HCT116 (cell line): ENCODE data around the gene RBP2. TPM values are rescaled to one million over a fixed set of nuclear protein-coding genes. Genes with fewer than 3 reads are reported as not detected.
A peak's percentile ranks its signal among the peaks of the same experiment; 100 is the strongest.

Experiments used
- ATAC-seq: fragments of 200-7000 bp; cut with Tn5 transposase; 2 replicates; pipeline ENCODE4 v1.9.1; 2020; ENCODE audit warnings: mild to moderate bottlenecking, moderate library complexity
- BruUV-seq: library from RNA; stranded (reverse); fragments of 400-500 nt; replicated peaks from 2 replicates; lab custom pipeline; 2021; lab: Mats Ljungman, UMichigan
- CTCF ChIA-PET: fragments of 300-600 bp; sonication (Branson Sonifier 250); formaldehyde crosslinking; loops from one replicate; lab custom pipeline; 2021; ENCODE audit warnings: antibody characterized with exemption; lab: Charles Lee
- POLR2A ChIA-PET: fragments of 300-600, 350-600 bp; sonication (Branson Sonifier 250); formaldehyde crosslinking; loops from one replicate; lab custom pipeline; 2021; ENCODE audit warnings: antibody characterized with exemption; lab: Charles Lee
- RAD21 ChIA-PET, 2 experiments: fragments of 300-600 bp; sonication (Branson Sonifier 250); formaldehyde crosslinking; loops; one replicate each; lab custom pipeline; 2023; ENCODE audit warnings: low total read pairs in 2 of 2; ENCODE audit not compliant: uncharacterized antibody in 2 of 2, unreplicated experiment in 2 of 2, low non-redundant PET in 1 of 2; lab: Charles Lee
- DNase-seq: peaks from one replicate; pipeline ENCODE4 v3.0.0-alpha.2; 2010; ENCODE audit warnings: low read depth, low spot score
- H2AFZ ChIP-seq: fragments of 200-600 bp; shearing (Covaris generic), sonication (generic); 2 replicates; pipeline ENCODE4 v1.6.1; 2017; ENCODE audit warnings: low read depth, mixed run types, mixed read lengths, antibody characterized with exemption, low read length; ENCODE audit not compliant: poor library complexity, severe bottlenecking
- H3K27ac ChIP-seq: 2 replicates; pipeline ENCODE4 v1.5.1; 2012; ENCODE audit warnings: low read depth, low read length
- H3K27me3 ChIP-seq: fragments of 200-600 bp; sonication (generic); 2 replicates; pipeline ENCODE4 v1.6.1; 2016; ENCODE audit warnings: mixed run types, low read length, mixed read lengths; ENCODE audit not compliant: insufficient read depth
- H3K36me3 ChIP-seq, 2 experiments: fragments of 200-500 bp in 1 of 2; fragments of 200-600 bp in 1 of 2; sonication (Bioruptor generic) in 1 of 2; sonication (generic) in 1 of 2; 2 replicates each; pipeline versions ENCODE4 v1.5.1 to v1.6.1; 2014 to 2016; ENCODE audit warnings: low read length in 2 of 2, inconsistent platforms in 1 of 2, mixed read lengths in 1 of 2, mixed run types in 1 of 2; ENCODE audit not compliant: insufficient read depth in 2 of 2, control insufficient read depth in 1 of 2
- H3K4me1 ChIP-seq, 2 experiments: fragments of 200-600 bp in 1 of 2; sonication (generic) in 1 of 2; 2 replicates each; pipeline versions ENCODE4 v1.5.1 to v1.6.1; 2012 to 2017; ENCODE audit warnings: low read length in 2 of 2, inconsistent platforms in 1 of 2, mild to moderate bottlenecking in 1 of 2, mixed read lengths in 1 of 2, mixed run types in 1 of 2, moderate library complexity in 1 of 2; ENCODE audit not compliant: insufficient read depth in 2 of 2, control insufficient read depth in 1 of 2
- H3K4me2 ChIP-seq: fragments of 200-600 bp; sonication (generic); 2 replicates; pipeline ENCODE4 v1.6.1; 2017; ENCODE audit warnings: mixed run types, low read length, mixed read lengths
- H3K4me3 ChIP-seq, 2 experiments: fragments of 200-600 bp in 1 of 2; sonication (generic) in 1 of 2; replicated peaks in 1 of 2; 2 replicates each; pipeline ENCODE4 v1.5.1; 2011 to 2016; ENCODE audit warnings: low read length in 2 of 2, control low read depth in 1 of 2, low read depth in 1 of 2, mild to moderate bottlenecking in 1 of 2, mixed read lengths in 1 of 2, mixed run types in 1 of 2
- H3K79me2 ChIP-seq: fragments of 200-600 bp; sonication (generic); 2 replicates; pipeline ENCODE4 v1.6.1; 2017; ENCODE audit warnings: mild to moderate bottlenecking, mixed run types, low read length, moderate library complexity, mixed read lengths; ENCODE audit not compliant: insufficient read depth
- H3K9ac ChIP-seq: fragments of 200-600 bp; sonication (generic); 2 replicates; pipeline ENCODE4 v1.6.1; 2016; ENCODE audit warnings: low read length, mixed read lengths
- H3K9me2 ChIP-seq: fragments of 200-600 bp; sonication (generic), shearing (Covaris generic); 2 replicates; pipeline ENCODE4 v1.6.1; 2017; ENCODE audit warnings: mixed run types, mild to moderate bottlenecking, moderate library complexity; ENCODE audit not compliant: insufficient read depth
- H3K9me3 ChIP-seq, 2 experiments: fragments of 200-500 bp in 1 of 2; fragments of 200-600 bp in 1 of 2; sonication (Bioruptor generic) in 1 of 2; sonication (generic) in 1 of 2; 2 replicates each; pipeline ENCODE4 v1.6.1; 2014 to 2017; ENCODE audit warnings: low read length in 2 of 2, mixed read lengths in 2 of 2, inconsistent platforms in 1 of 2, low read depth in 1 of 2, mild to moderate bottlenecking in 1 of 2, mixed run types in 1 of 2, moderate library complexity in 1 of 2; ENCODE audit not compliant: control insufficient read depth in 1 of 2, insufficient read depth in 1 of 2
- H4K20me1 ChIP-seq: fragments of 200-600 bp; sonication (generic), shearing (Covaris generic); 2 replicates; pipeline ENCODE4 v1.6.1; 2017; ENCODE audit warnings: mixed run types, mild to moderate bottlenecking, moderate library complexity; ENCODE audit not compliant: insufficient read depth
- CBX3 ChIP-seq: IDR thresholded peaks from 2 replicates; pipeline ENCODE4 v1.6.1; 2012; ENCODE audit warnings: low read depth
- CTCF ChIP-seq, 3 experiments: fragments of 200-600 bp in 1 of 3; sonication (generic) in 1 of 3; IDR thresholded peaks in 2 of 3; conservative IDR thresholded peaks in 1 of 3; 2 replicates each; pipeline ENCODE4 v1.5.1; 2012 to 2017; ENCODE audit warnings: low read depth in 2 of 3, low read length in 2 of 3, antibody characterized with exemption in 1 of 3, borderline replicate concordance in 1 of 3, control low read depth in 1 of 3, mild to moderate bottlenecking in 1 of 3, mixed read lengths in 1 of 3, mixed run types in 1 of 3, moderate library complexity in 1 of 3; ENCODE audit not compliant: insufficient read depth in 1 of 3
- EZH2phosphoT487 ChIP-seq: fragments of 200-600 bp; IDR thresholded peaks from 2 replicates; pipeline ENCODE4 v1.6.1; 2018; ENCODE audit warnings: antibody characterized with exemption, borderline replicate concordance
- POLR2A ChIP-seq: IDR thresholded peaks from 2 replicates; pipeline ENCODE4 v1.7.0; 2011; ENCODE audit warnings: borderline replicate concordance; ENCODE audit not compliant: insufficient read depth, insufficient read length; ENCODE audit errors: extremely low read depth
- POLR2AphosphoS5 ChIP-seq: IDR thresholded peaks from 2 replicates; pipeline ENCODE4 v1.6.1; 2011; ENCODE audit warnings: mild to moderate bottlenecking, low read depth, low read length, moderate library complexity
- RAD21 ChIP-seq: IDR thresholded peaks from 2 replicates; pipeline ENCODE4 v1.6.1; 2012; ENCODE audit warnings: low read depth, mild to moderate bottlenecking
- REST ChIP-seq: IDR thresholded peaks from 2 replicates; pipeline ENCODE4 v1.6.1; 2012; ENCODE audit warnings: low read depth
- SIN3A ChIP-seq: IDR thresholded peaks from 2 replicates; pipeline ENCODE4 v1.6.1; 2012; ENCODE audit warnings: low read depth
- SP1 ChIP-seq: IDR thresholded peaks from 2 replicates; pipeline ENCODE4 v1.6.1; 2012; ENCODE audit warnings: low read depth
- SRF ChIP-seq: IDR thresholded peaks from 2 replicates; pipeline ENCODE4 v1.6.1; 2012; ENCODE audit warnings: low read depth
- TCF7L2 ChIP-seq: IDR thresholded peaks from 2 replicates; pipeline ENCODE4 v1.7.0; 2011; ENCODE audit warnings: borderline replicate concordance, inconsistent platforms; ENCODE audit not compliant: insufficient read depth, insufficient read length; ENCODE audit errors: extremely low read depth
- ZBTB33 ChIP-seq: IDR thresholded peaks from 2 replicates; pipeline ENCODE4 v1.6.1; 2011; ENCODE audit warnings: mild to moderate bottlenecking, low read length, moderate library complexity; ENCODE audit not compliant: insufficient replicate concordance; ENCODE audit errors: extremely low read depth
- ZFX ChIP-seq: fragments of 450-650 bp; IDR thresholded peaks from 2 replicates; pipeline ENCODE4 v1.6.1; 2017
- intact Hi-C: fragments of 100-400 bp; cut with micrococcal nuclease; formaldehyde crosslinking; loops from 2 replicates; pipeline ENCODE4 v1.10.0; 2022
- total RNA-seq: library from RNA; stranded (reverse); gene quantifications from one replicate; pipeline ENCODE4 v1.2.1, GENCODE V29; 2021; ENCODE audit not compliant: unreplicated experiment

The RBP2 gene
- total RNA-seq, 1 experiment from 2014 or later = not detected

DNA sequence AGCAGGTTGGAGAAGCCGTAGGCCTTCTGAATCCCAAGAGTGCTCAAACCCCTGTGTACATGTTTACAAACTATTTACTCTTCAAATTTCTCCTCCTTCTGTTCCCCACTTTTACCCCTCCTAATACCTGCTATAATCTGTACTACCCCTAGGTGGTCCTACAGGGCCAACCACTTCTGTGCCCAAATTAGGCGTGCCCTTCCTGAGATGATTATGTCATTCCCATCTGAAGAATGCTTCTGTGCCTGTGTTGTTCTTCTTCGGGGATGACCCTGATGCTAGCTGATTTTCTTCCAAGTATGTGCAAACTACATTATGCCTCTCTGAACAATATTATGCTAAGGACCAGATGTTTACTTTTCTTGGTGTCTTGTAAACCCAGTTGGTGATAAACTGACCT, 20.5 kb downstream of the RBP2 start:
- no peak for DNase-seq
- Histone ChIP-seq H3K4me2 (no peak overlapping the region), H3K4me1 (no peaks in the 10 kb centered on the region), H2AFZ (no peak overlapping the region), H3K9ac (no peak overlapping the region), H3K79me2 (no peaks in the 10 kb centered on the region), H3K9me3 (no peaks in the 10 kb centered on the region), H3K4me3 (no peak overlapping the region), H3K9me2 (no peaks in the 10 kb centered on the region), H3K36me3 (no peaks in the 10 kb centered on the region), H3K27me3 (no peaks in the 10 kb centered on the region), H3K27ac (no peak overlapping the region), H4K20me1 (no peaks in the 10 kb centered on the region)
- ATAC-seq = peak; percentile 86
- TF ChIP-seq SRF (peak; percentile 90), RAD21 (peak; percentile 35), POLR2A (no peak), CTCF (IDR thresholded peaks at IDR 0.05 in 2 of 3, conservative IDR thresholded peaks at IDR 0.05 in 1 of 3; ENCODE audit: borderline replicate concordance in 1 of 3, insufficient read depth in 1 of 3, low read depth in 2 of 3, low read length in 2 of 3) (peak in 1 of 3 experiments; percentile 32; a peak in 3 of 6 replicates)
- ChIA-PET CTCF (no interaction called here), RAD21 (interaction anchor here in 1 of 2 experiments (1.0 kb wide), 1 partner anchor 28 kb away, joined by 3 read pairs; no protein-coding TSS in a partner anchor), POLR2A (no interaction called here)
- BruUV-seq = no TSS peak
- intact Hi-C loops = no loop called here

DNA sequence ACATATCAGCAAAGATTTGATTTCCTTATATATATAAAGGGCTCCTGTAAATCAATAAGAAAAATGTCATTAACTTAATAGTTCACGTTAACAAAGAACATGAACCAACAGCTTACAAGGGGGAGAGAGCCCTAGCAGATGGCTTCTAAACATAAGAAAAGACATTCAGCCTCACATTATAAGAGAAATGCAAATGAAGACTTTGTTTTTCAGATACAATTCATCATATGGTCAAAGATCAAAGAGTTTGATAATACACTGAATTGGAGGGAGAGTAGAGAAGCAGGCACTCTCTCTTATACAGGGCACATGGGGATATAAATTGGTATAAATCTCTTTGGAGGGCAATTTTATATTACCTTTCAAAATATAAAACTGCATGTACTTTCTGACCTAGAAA, 21.1 kb downstream of the RBP2 start:
- Histone ChIP-seq H3K9ac (no peak overlapping the region), H3K79me2 (no peaks in the 10 kb centered on the region), H3K36me3 (no peaks in the 10 kb centered on the region), H3K9me2 (no peaks in the 10 kb centered on the region), H2AFZ (no peak overlapping the region), H4K20me1 (no peaks in the 10 kb centered on the region), H3K9me3 (no peaks in the 10 kb centered on the region), H3K27me3 (no peaks in the 10 kb centered on the region), H3K27ac (no peak overlapping the region), H3K4me2 (no peak overlapping the region), H3K4me1 (no peaks in the 10 kb centered on the region), H3K4me3 (no peak overlapping the region)
- no TSS peak for BruUV-seq
- RAD21 ChIA-PET = no interaction called here
- ATAC-seq (no peak), DNase-seq (no peak)
- intact Hi-C loops = no loop called here
- CTCF ChIA-PET = no interaction called here
- POLR2A ChIA-PET = no interaction called here
- TF ChIP-seq TCF7L2 (no peak), SP1 (no peak), SIN3A (no peak), EZH2phosphoT487 (no peak), POLR2AphosphoS5 (no peak), ZFX (no peak), POLR2A (no peak), ZBTB33 (no peak), CBX3 (no peak), REST (no peak)
